Measurements from ENCODE around the gene FBH1. TPM values are rescaled to one million over a fixed set of nuclear protein-coding genes. Genes with fewer than 3 reads are reported as not detected.

The FBH1 gene
- total RNA-seq, 1 experiment from 2014 or later = 84.0 TPM

DNA sequence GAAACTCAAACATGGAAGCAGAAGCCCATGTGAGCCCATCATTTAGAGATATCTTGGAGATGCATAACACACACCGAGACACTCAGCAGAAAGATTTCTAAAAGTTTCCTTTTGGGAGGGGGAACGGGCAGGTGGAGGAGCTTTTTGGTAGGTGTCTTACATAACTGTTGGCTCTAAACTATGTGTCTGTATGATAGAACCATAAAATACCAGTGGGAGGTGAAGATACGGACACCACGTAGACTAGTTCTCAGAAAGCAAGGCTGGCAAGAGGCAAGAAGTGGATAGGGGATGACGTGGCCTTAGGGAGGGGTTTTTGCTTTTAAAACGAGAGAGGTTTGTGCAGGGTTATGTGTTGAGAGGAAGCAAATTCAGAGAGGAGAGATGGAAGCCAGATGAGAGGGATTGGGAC, 50.8 kb downstream of the FBH1 start:
- ChIA-PET CTCF (no interaction called here), POLR2A (ENCODE audit: low non-redundant PET) (interaction anchor here (0.6 kb wide), 1 partner anchor 21 kb away, joined by 4 read pairs; no protein-coding TSS in a partner anchor)
- peaks cover 9% of the 10 kb centered on the region for H3K36me3 ChIP-seq (ENCODE audit: insufficient read depth, low read length, poor library complexity, severe bottlenecking)
- H3K27me3 ChIP-seq (replicated peaks; ENCODE audit: insufficient read depth, low read depth, low read length, poor library complexity) = no peaks in the 10 kb centered on the region
- H3K9me3 ChIP-seq (ENCODE audit: low read depth, low read length, poor library complexity, severe bottlenecking) = no peaks in the 10 kb centered on the region
- no peak for DNase-seq (ENCODE audit: low spot score)
- no peak overlapping the region for H3K27ac ChIP-seq (ENCODE audit: low read depth, low read length, poor library complexity, severe bottlenecking)
- no TSS peak for BruUV-seq (replicated peaks)
- TF ChIP-seq EZH2 (IDR thresholded peaks at IDR 0.05; ENCODE audit: borderline replicate concordance, low read depth, low read length, poor library complexity, severe bottlenecking) = no peak
- TF ChIP-seq, protein P1, sequence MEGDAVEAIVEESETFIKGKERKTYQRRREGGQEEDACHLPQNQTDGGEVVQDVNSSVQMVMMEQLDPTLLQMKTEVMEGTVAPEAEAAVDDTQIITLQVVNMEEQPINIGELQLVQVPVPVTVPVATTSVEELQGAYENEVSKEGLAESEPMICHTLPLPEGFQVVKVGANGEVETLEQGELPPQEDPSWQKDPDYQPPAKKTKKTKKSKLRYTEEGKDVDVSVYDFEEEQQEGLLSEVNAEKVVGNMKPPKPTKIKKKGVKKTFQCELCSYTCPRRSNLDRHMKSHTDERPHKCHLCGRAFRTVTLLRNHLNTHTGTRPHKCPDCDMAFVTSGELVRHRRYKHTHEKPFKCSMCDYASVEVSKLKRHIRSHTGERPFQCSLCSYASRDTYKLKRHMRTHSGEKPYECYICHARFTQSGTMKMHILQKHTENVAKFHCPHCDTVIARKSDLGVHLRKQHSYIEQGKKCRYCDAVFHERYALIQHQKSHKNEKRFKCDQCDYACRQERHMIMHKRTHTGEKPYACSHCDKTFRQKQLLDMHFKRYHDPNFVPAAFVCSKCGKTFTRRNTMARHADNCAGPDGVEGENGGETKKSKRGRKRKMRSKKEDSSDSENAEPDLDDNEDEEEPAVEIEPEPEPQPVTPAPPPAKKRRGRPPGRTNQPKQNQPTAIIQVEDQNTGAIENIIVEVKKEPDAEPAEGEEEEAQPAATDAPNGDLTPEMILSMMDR (conservative IDR thresholded peaks at IDR 0.05; ENCODE audit: low read depth, low read length) = no peak
- no peaks in the 10 kb centered on the region for H3K4me1 ChIP-seq (ENCODE audit: insufficient read depth, low read length, poor library complexity, severe bottlenecking)
- intact Hi-C loops (cut with micrococcal nuclease; ENCODE audit: unreplicated experiment) = no loop called here
- H3K4me3 ChIP-seq (ENCODE audit: low read depth, low read length, poor library complexity, severe bottlenecking) = no peak overlapping the region

DNA sequence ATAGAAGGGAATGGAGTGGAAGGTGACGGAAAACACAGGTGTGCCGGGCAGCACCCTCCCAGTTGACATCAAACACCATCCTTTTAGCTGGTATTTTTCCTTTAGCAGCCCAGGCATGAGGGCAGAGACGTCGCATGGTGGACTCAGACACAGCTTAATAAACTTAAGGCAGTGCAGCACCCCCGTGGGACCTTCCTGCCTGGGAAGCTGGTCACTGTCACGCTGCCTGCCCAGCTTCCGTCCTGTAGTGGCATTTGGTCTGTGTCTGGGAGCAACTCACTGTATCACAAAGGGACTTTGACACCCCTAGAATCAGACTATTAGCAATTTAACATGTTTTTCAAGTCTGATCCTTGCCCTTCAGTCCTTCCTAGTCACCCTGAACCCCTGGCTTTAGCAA, 51.5 kb downstream of the FBH1 start:
- BruUV-seq (replicated peaks) = no TSS peak
- Histone ChIP-seq H3K27ac (ENCODE audit: low read depth, low read length, poor library complexity, severe bottlenecking) (no peak overlapping the region), H3K9me3 (ENCODE audit: low read depth, low read length, poor library complexity, severe bottlenecking) (no peaks in the 10 kb centered on the region), H3K36me3 (ENCODE audit: insufficient read depth, low read length, poor library complexity, severe bottlenecking) (peaks cover 7% of the 10 kb centered on the region), H3K4me3 (ENCODE audit: low read depth, low read length, poor library complexity, severe bottlenecking) (no peak overlapping the region), H3K4me1 (ENCODE audit: insufficient read depth, low read length, poor library complexity, severe bottlenecking) (no peaks in the 10 kb centered on the region), H3K27me3 (replicated peaks; ENCODE audit: insufficient read depth, low read depth, low read length, poor library complexity) (no peaks in the 10 kb centered on the region)
- TF ChIP-seq, protein P1 (conservative IDR thresholded peaks at IDR 0.05; ENCODE audit: low read depth, low read length) = no peak
- TF ChIP-seq EZH2 (IDR thresholded peaks at IDR 0.05; ENCODE audit: borderline replicate concordance, low read depth, low read length, poor library complexity, severe bottlenecking) = no peak
- DNase-seq (ENCODE audit: low spot score) = no peak
- ChIA-PET CTCF (no interaction called here), POLR2A (ENCODE audit: low non-redundant PET) (no interaction called here)
- intact Hi-C loops (cut with micrococcal nuclease; ENCODE audit: unreplicated experiment) = no loop called here

DNA sequence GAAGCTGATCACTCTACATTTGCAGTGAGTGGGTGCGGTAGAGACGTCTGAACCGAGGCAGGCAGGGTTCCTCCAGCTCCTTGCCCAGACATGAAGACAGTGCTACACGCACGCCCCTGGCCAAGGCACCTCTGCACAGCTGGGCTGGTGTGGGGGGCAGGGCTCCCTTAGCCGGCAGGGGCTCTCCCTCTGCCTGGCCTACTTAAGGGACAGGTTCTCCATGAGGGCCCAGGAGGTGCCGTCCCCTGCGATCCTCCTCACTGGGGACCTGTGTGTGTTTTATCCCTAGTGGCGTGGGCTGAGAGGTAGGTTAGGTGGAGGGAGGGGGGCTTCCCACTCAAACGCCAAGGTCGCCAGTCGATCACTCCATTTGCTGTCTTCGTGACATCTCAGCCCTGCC, 52.0 kb downstream of the FBH1 start:
- no peaks in the 10 kb centered on the region for H3K27me3 ChIP-seq (replicated peaks; ENCODE audit: insufficient read depth, low read depth, low read length, poor library complexity)
- intact Hi-C loops (cut with micrococcal nuclease; ENCODE audit: unreplicated experiment) = no loop called here
- no TSS peak for BruUV-seq (replicated peaks)

More for the DNA sequence above, 52.0 kb downstream of the FBH1 start:
- Histone ChIP-seq H3K4me3 (ENCODE audit: low read depth, low read length, poor library complexity, severe bottlenecking) (no peak overlapping the region), H3K4me1 (ENCODE audit: insufficient read depth, low read length, poor library complexity, severe bottlenecking) (no peaks in the 10 kb centered on the region), H3K27ac (ENCODE audit: low read depth, low read length, poor library complexity, severe bottlenecking) (no peak overlapping the region), H3K36me3 (ENCODE audit: insufficient read depth, low read length, poor library complexity, severe bottlenecking) (peaks cover 3% of the 10 kb centered on the region), H3K9me3 (ENCODE audit: low read depth, low read length, poor library complexity, severe bottlenecking) (no peaks in the 10 kb centered on the region)
- DNase-seq (ENCODE audit: low spot score) = no peak
- CTCF ChIA-PET = no interaction called here
- TF ChIP-seq, protein P1 (conservative IDR thresholded peaks at IDR 0.05; ENCODE audit: low read depth, low read length) = no peak
- no peak for TF ChIP-seq EZH2 (IDR thresholded peaks at IDR 0.05; ENCODE audit: borderline replicate concordance, low read depth, low read length, poor library complexity, severe bottlenecking)
- POLR2A ChIA-PET (ENCODE audit: low non-redundant PET) = no interaction called here
